Tibial nerve (tissue), 4 donors: ENCODE results near the gene BRINP3.

Source experiments
- EP300 ChIP-seq, 2 donors: sonication (generic); formaldehyde crosslinking; IDR thresholded peaks; one replicate each; pipeline ENCODE4 v1.6.1; 2017; ENCODE audit warnings: antibody characterized with exemption in 2 of 2, mild to moderate bottlenecking in 1 of 2
- POLR2A ChIP-seq, 2 donors: fragments of 450-650 bp; IDR thresholded peaks; one replicate each; pipeline ENCODE4 v1.6.1; 2017; ENCODE audit warnings: antibody characterized with exemption in 2 of 2, mild to moderate bottlenecking in 2 of 2, moderate library complexity in 2 of 2
- TF ChIP-seq, protein P1 (sequence below), 5 experiments: fragments of 200-600 bp in 3 of 5; fragments of 450-650 bp in 2 of 5; sonication (generic) in 3 of 5; IDR thresholded peaks; one replicate each; pipeline ENCODE4 v1.5.1; 2016 to 2019; ENCODE audit warnings: antibody characterized with exemption in 5 of 5, mild to moderate bottlenecking in 3 of 5, moderate library complexity in 2 of 5

DNA sequence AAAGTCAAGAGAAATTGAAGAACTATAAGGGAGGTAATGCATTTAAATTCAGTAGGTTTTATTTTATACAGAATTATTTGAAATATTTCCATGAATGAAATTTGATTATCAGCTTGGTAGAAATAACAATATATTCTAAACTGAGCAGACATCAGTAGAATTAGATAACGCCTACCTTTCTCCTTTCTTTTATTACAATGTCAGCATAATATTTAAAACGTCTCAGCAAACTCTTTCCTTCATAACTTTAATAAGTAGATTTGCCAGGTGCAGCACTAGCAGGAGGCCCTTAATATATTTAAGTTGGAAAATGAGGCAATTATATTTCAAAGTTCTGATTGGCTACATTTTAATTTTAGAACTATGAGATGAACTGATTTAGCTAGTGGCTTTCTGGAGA lies 298.8 kb downstream of the BRINP3 start:
- TF ChIP-seq, protein P1, sequence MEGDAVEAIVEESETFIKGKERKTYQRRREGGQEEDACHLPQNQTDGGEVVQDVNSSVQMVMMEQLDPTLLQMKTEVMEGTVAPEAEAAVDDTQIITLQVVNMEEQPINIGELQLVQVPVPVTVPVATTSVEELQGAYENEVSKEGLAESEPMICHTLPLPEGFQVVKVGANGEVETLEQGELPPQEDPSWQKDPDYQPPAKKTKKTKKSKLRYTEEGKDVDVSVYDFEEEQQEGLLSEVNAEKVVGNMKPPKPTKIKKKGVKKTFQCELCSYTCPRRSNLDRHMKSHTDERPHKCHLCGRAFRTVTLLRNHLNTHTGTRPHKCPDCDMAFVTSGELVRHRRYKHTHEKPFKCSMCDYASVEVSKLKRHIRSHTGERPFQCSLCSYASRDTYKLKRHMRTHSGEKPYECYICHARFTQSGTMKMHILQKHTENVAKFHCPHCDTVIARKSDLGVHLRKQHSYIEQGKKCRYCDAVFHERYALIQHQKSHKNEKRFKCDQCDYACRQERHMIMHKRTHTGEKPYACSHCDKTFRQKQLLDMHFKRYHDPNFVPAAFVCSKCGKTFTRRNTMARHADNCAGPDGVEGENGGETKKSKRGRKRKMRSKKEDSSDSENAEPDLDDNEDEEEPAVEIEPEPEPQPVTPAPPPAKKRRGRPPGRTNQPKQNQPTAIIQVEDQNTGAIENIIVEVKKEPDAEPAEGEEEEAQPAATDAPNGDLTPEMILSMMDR (IDR thresholded peaks at IDR 0.05): no peak
- TF ChIP-seq POLR2A (IDR thresholded peaks at IDR 0.05) (no peak), EP300 (IDR thresholded peaks at IDR 0.05) (no peak)
